Neural cell (in vitro differentiated cells): ENCODE data around the gene SLC25A21. TPM values are rescaled to one million over a fixed set of nuclear protein-coding genes. Genes with fewer than 3 reads are reported as not detected.
A peak's percentile ranks its signal among the peaks of the same experiment; 100 is the strongest.

Experiments used
- H2AFZ ChIP-seq: fragments of 200-600, 300-800 bp; sonication (generic), shearing (Covaris generic); 2 replicates; pipeline ENCODE4 v1.6.0; 2014; ENCODE audit warnings: low read depth, mild to moderate bottlenecking, antibody characterized with exemption, low read length, moderate library complexity
- H3F3A ChIP-seq: fragments of 200-600 bp; shearing (Covaris generic); 2 replicates; pipeline ENCODE4 v1.6.1; 2016; ENCODE audit warnings: mild to moderate bottlenecking, moderate library complexity, mixed read lengths, antibody characterized with exemption, low read length; ENCODE audit not compliant: insufficient read depth, poor library complexity, severe bottlenecking
- H3K27ac ChIP-seq: fragments of 200-600, 300-800 bp; sonication (generic), shearing (Covaris generic); 2 replicates; pipeline ENCODE4 v1.5.1; 2014; ENCODE audit warnings: mild to moderate bottlenecking, low read length, moderate library complexity
- H3K27me3 ChIP-seq: fragments of 300-800, 200-600 bp; sonication (generic), shearing (Covaris generic); 2 replicates; pipeline ENCODE4 v1.6.0; 2014; ENCODE audit warnings: mild to moderate bottlenecking, low read depth, low read length, moderate library complexity; ENCODE audit not compliant: insufficient read depth
- H3K36me3 ChIP-seq: fragments of 300-800, 200-600 bp; sonication (generic), shearing (Covaris generic); 2 replicates; pipeline ENCODE4 v1.5.1; 2014; ENCODE audit warnings: mild to moderate bottlenecking, antibody characterized with exemption, low read length, moderate library complexity; ENCODE audit not compliant: insufficient read depth
- H3K4me2 ChIP-seq: fragments of 300-800, 200-600 bp; sonication (generic), shearing (Covaris generic); 2 replicates; pipeline ENCODE4 v1.6.0; 2014; ENCODE audit warnings: mild to moderate bottlenecking, low read length
- H3K4me3 ChIP-seq: fragments of 300-800, 200-600 bp; sonication (generic), shearing (Covaris generic); 2 replicates; pipeline ENCODE4 v1.5.1; 2014; ENCODE audit warnings: mild to moderate bottlenecking, low read length, moderate library complexity
- H3K79me2 ChIP-seq: fragments of 200-600 bp; shearing (Covaris generic); replicated peaks from 2 replicates; pipeline ENCODE4 v1.6.0; 2014; ENCODE audit warnings: mild to moderate bottlenecking, low read length, moderate library complexity; ENCODE audit not compliant: insufficient read depth
- H3K9ac ChIP-seq: fragments of 300-800, 200-600 bp; sonication (generic), shearing (Covaris generic); 2 replicates; pipeline ENCODE4 v1.6.1; 2016; ENCODE audit warnings: mild to moderate bottlenecking, low read length, mixed read lengths
- H3K9me2 ChIP-seq: fragments of 200-600 bp; shearing (Covaris generic); 2 replicates; pipeline ENCODE4 v1.6.1; 2016; ENCODE audit warnings: mild to moderate bottlenecking, low read length, mixed read lengths; ENCODE audit not compliant: insufficient read depth
- H3K9me3 ChIP-seq: fragments of 200-600, 300-800 bp; sonication (generic), shearing (Covaris generic); 2 replicates; pipeline ENCODE4 v1.6.1; 2016; ENCODE audit warnings: mild to moderate bottlenecking, mixed run types, low read length, moderate library complexity, mixed read lengths
- H4K20me1 ChIP-seq: fragments of 200-600 bp; shearing (Covaris generic); 2 replicates; pipeline ENCODE4 v1.6.1; 2016; ENCODE audit warnings: mild to moderate bottlenecking, mixed run types; ENCODE audit not compliant: insufficient read depth
- EP300 ChIP-seq: fragments of 450-650 bp; conservative IDR thresholded peaks from 2 replicates; pipeline ENCODE4 v1.6.1; 2014; ENCODE audit warnings: antibody characterized with exemption, mild to moderate bottlenecking, moderate library complexity; ENCODE audit not compliant: poor library complexity, severe bottlenecking
- EZH2 ChIP-seq: fragments of 200-600, 300-800 bp; shearing (Covaris generic), sonication (generic); IDR thresholded peaks from 2 replicates; pipeline ENCODE4 v1.6.1; 2014; ENCODE audit warnings: antibody characterized with exemption, low read length, borderline replicate concordance, mild to moderate bottlenecking; ENCODE audit not compliant: insufficient read depth, poor library complexity, severe bottlenecking
- POLR2AphosphoS5 ChIP-seq: IDR thresholded peaks from 2 replicates; pipeline ENCODE4 v1.6.1; 2012
- RAD21 ChIP-seq: fragments of 450-650 bp; conservative IDR thresholded peaks from 2 replicates; pipeline ENCODE4 v1.6.1; 2014; ENCODE audit warnings: antibody characterized with exemption, mild to moderate bottlenecking, moderate library complexity
- TAF1 ChIP-seq: IDR thresholded peaks from 2 replicates; pipeline ENCODE4 v1.6.1; 2012; ENCODE audit warnings: low read depth
- polyA plus RNA-seq: library from polyadenylated mRNA; depleted of rRNA; stranded (reverse); fragments of >200 nt; gene quantifications from 2 replicates; pipeline ENCODE4 v1.2.3, GENCODE V29; 2014
- TF ChIP-seq, protein P1 (sequence below): IDR thresholded peaks from 2 replicates; pipeline ENCODE4 v1.6.1; 2012; ENCODE audit warnings: borderline replicate concordance
- TF ChIP-seq, protein P2 (sequence below): fragments of 450-650 bp; IDR thresholded peaks from 2 replicates; pipeline ENCODE4 v1.5.1; 2014; ENCODE audit warnings: antibody characterized with exemption, mild to moderate bottlenecking, moderate library complexity; ENCODE audit not compliant: poor library complexity, severe bottlenecking

SLC25A21 gene
- polyA plus RNA-seq, 1 donor from 2014 or later: 0.35 TPM

DNA sequence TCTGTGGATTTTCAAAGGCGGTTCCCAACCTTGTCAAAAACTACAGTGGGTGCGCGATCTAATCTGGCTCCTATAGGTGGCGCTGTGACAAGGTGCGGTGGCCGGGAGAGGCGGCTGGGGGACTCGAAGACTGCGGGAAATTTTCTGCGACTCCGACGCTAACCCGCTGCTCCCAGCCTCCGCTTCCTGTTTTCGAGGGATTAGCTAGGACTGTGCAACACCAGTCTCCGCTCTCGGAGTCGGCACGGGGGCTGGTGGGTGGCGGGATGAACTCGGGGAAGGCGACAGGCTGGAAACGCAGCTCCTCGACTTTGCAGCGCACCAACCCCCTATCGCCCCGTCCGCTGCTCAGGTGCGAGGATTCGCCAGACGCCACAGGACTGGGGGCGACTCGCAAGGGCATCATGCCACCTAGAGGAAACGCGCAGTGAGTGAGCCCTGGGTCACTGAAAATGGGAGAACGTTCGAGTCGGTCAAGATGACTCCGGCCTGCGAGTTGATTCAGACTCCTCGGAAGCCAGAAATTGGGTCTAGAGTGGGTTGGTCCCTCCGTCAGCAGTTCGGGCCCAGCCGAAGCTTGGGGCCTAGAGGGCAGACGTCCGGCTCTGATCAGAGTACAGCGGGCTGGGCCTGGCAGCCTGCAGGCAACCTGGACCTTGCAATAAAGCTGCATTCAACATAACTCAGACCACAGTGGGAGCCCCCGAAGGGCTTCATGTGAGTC is 516.3 kb downstream of the SLC25A21 start:
- no peaks in the 10 kb centered on the region for H3K9me2 ChIP-seq
- no peaks in the 10 kb centered on the region for H3F3A ChIP-seq
- peaks cover 100% of the 10 kb centered on the region for H3K27me3 ChIP-seq
- H3K27ac ChIP-seq: no peak overlapping the region
- H3K9me3 ChIP-seq: peaks cover 6% of the 10 kb centered on the region
- peak overlapping the region; percentile 16 for H3K4me3 ChIP-seq
- no peaks in the 10 kb centered on the region for H4K20me1 ChIP-seq
- no peak for TF ChIP-seq EP300
- TF ChIP-seq, protein P1, sequence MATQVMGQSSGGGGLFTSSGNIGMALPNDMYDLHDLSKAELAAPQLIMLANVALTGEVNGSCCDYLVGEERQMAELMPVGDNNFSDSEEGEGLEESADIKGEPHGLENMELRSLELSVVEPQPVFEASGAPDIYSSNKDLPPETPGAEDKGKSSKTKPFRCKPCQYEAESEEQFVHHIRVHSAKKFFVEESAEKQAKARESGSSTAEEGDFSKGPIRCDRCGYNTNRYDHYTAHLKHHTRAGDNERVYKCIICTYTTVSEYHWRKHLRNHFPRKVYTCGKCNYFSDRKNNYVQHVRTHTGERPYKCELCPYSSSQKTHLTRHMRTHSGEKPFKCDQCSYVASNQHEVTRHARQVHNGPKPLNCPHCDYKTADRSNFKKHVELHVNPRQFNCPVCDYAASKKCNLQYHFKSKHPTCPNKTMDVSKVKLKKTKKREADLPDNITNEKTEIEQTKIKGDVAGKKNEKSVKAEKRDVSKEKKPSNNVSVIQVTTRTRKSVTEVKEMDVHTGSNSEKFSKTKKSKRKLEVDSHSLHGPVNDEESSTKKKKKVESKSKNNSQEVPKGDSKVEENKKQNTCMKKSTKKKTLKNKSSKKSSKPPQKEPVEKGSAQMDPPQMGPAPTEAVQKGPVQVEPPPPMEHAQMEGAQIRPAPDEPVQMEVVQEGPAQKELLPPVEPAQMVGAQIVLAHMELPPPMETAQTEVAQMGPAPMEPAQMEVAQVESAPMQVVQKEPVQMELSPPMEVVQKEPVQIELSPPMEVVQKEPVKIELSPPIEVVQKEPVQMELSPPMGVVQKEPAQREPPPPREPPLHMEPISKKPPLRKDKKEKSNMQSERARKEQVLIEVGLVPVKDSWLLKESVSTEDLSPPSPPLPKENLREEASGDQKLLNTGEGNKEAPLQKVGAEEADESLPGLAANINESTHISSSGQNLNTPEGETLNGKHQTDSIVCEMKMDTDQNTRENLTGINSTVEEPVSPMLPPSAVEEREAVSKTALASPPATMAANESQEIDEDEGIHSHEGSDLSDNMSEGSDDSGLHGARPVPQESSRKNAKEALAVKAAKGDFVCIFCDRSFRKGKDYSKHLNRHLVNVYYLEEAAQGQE: no peak
- no peak for TF ChIP-seq TAF1
- no peak for TF ChIP-seq POLR2AphosphoS5
- TF ChIP-seq EZH2: peak; percentile 33
- no peak for TF ChIP-seq RAD21
- TF ChIP-seq, protein P2, sequence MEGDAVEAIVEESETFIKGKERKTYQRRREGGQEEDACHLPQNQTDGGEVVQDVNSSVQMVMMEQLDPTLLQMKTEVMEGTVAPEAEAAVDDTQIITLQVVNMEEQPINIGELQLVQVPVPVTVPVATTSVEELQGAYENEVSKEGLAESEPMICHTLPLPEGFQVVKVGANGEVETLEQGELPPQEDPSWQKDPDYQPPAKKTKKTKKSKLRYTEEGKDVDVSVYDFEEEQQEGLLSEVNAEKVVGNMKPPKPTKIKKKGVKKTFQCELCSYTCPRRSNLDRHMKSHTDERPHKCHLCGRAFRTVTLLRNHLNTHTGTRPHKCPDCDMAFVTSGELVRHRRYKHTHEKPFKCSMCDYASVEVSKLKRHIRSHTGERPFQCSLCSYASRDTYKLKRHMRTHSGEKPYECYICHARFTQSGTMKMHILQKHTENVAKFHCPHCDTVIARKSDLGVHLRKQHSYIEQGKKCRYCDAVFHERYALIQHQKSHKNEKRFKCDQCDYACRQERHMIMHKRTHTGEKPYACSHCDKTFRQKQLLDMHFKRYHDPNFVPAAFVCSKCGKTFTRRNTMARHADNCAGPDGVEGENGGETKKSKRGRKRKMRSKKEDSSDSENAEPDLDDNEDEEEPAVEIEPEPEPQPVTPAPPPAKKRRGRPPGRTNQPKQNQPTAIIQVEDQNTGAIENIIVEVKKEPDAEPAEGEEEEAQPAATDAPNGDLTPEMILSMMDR: peak; percentile 56
- no peak overlapping the region for H3K9ac ChIP-seq
- no peaks in the 10 kb centered on the region for H3K36me3 ChIP-seq
- no peaks in the 10 kb centered on the region for H3K79me2 ChIP-seq
- no peak overlapping the region for H2AFZ ChIP-seq
- H3K4me2 ChIP-seq: no peak overlapping the region

DNA sequence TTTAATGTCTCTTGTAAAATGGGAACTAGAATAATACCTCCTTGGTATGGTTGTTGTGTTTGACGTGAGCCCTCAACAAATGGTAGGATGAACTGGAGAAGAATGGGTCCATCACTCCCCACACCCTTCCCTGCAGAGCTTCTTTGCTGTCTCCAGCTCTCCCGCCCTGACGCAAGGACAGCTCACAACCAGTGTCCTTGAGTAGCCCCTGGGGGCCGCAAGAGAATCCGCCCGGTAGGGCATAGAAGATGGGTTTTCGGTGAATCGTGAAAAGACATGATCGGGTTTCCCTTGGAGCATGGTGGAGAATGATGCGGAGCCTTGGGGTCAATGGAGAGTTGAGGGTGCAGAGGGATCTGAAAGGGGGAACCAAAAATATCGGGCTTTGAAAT is 516.8 kb downstream of the SLC25A21 start:
- Histone ChIP-seq H3K4me2 (no peak overlapping the region), H3K27me3 (peaks cover 100% of the 10 kb centered on the region), H3K36me3 (no peaks in the 10 kb centered on the region), H2AFZ (no peak overlapping the region), H3K27ac (no peak overlapping the region), H4K20me1 (no peaks in the 10 kb centered on the region), H3F3A (no peaks in the 10 kb centered on the region), H3K9ac (no peak overlapping the region), H3K79me2 (no peaks in the 10 kb centered on the region), H3K9me2 (no peaks in the 10 kb centered on the region), H3K9me3 (peaks cover 6% of the 10 kb centered on the region), H3K4me3 (no peak overlapping the region)
- TF ChIP-seq, protein P2: no peak
- TF ChIP-seq EP300: no peak
